Measurements from ENCODE around the gene ACOX2.

ACOX2 gene

GRCh38 chr3:58471025-58471887 lies 65.7 kb downstream of the ACOX2 start:
- DNase-seq, result peak; percentile 58 to 68

- no peak for DNase-seq
Observed at GRCh38 chr3:58470363-58471024, 66.5 kb downstream of the ACOX2 start.

- no peak for DNase-seq
Observed at GRCh38 chr3:58469096-58469495, 67.9 kb downstream of the ACOX2 start.

- no peak for DNase-seq
Observed at GRCh38 chr3:58466899-58467563, 70.0 kb downstream of the ACOX2 start.

- no peak for DNase-seq
Observed at GRCh38 chr3:58464866-58465265, 72.1 kb downstream of the ACOX2 start.

- no peak for DNase-seq
Observed at GRCh38 chr3:58463942-58464271, 73.1 kb downstream of the ACOX2 start.

- DNase-seq, result peak; percentile 71 to 75
Observed at GRCh38 chr3:58463181-58463941, 73.6 kb downstream of the ACOX2 start.

- DNase-seq, result no peak
Observed at GRCh38 chr3:58462829-58463180, 74.2 kb downstream of the ACOX2 start.

GRCh38 chr3:58459160-58459559 lies 77.8 kb downstream of the ACOX2 start:
- no peak for DNase-seq

Data from CD4-positive, alpha-beta T cell treated with Interleukin-4 for 1 hour (primary cell).